GM21528 (cell line): ENCODE measurements around the gene CPAMD8.
"Not testable (repeated sequence)": the region's sequence is repeated elsewhere in the genome, so short reads cannot be mapped to it uniquely, and the experiment has no call there.

Source experiments
- ATAC-seq: cut with Tn5 transposase; IDR thresholded peaks from one replicate; pipeline ENCODE4 v1.9.1; 2021; ENCODE audit warnings: mild to moderate bottlenecking, moderate library complexity; ENCODE audit not compliant: unreplicated experiment, low FRiP score

Gene CPAMD8

GRCh38 chr19:16878181-16878965, 148.2 kb downstream of the CPAMD8 start:
- no peak for ATAC-seq

GRCh38 chr19:16877581-16877980, 149.0 kb downstream of the CPAMD8 start:
- no peak for ATAC-seq

GRCh38 chr19:16876904-16877361, 149.7 kb downstream of the CPAMD8 start:
- no peak for ATAC-seq

GRCh38 chr19:16875584-16876555, 150.7 kb downstream of the CPAMD8 start:
- no peak for ATAC-seq

- not testable (repeated sequence) for ATAC-seq
These were observed 151.7 kb downstream of the CPAMD8 start for GRCh38 chr19:16874978-16875299.

- ATAC-seq: no peak
These were observed 152.2 kb downstream of the CPAMD8 start for GRCh38 chr19:16874250-16874977.

- no peak for ATAC-seq
These were observed 153.0 kb downstream of the CPAMD8 start for GRCh38 chr19:16873594-16873993.

GRCh38 chr19:16872728-16873127, 153.9 kb downstream of the CPAMD8 start:
- ATAC-seq: no peak

GRCh38 chr19:16871871-16872270, 154.7 kb downstream of the CPAMD8 start:
- no peak for ATAC-seq

GRCh38 chr19:16869331-16869972, 157.2 kb downstream of the CPAMD8 start:
- ATAC-seq: no peak

GRCh38 chr19:16868423-16869130, 158.0 kb downstream of the CPAMD8 start:
- ATAC-seq: no peak

- no peak for ATAC-seq
These were observed 159.4 kb downstream of the CPAMD8 start for GRCh38 chr19:16867211-16867610.

- no peak for ATAC-seq
These were observed 163.7 kb downstream of the CPAMD8 start for GRCh38 chr19:16862826-16863415.

- ATAC-seq: no peak
These were observed 164.8 kb downstream of the CPAMD8 start for GRCh38 chr19:16861834-16862233.

- no peak for ATAC-seq
These were observed 165.6 kb downstream of the CPAMD8 start for GRCh38 chr19:16861011-16861410.

GRCh38 chr19:16860118-16860517, 166.5 kb downstream of the CPAMD8 start:
- ATAC-seq: no peak

GRCh38 chr19:16859626-16860025, 167.0 kb downstream of the CPAMD8 start:
- ATAC-seq: no peak

- ATAC-seq: no peak
These were observed 170.5 kb downstream of the CPAMD8 start for GRCh38 chr19:16856091-16856490.

GRCh38 chr19:16853066-16853465, 173.5 kb downstream of the CPAMD8 start:
- ATAC-seq: no peak
